HUES6 (cell line): ENCODE measurements around the gene NUDCD3.

Experiments
- H3K27ac ChIP-seq: 2 replicates; pipeline ENCODE4 v1.7.0; 2013; ENCODE audit warnings: low read depth, mild to moderate bottlenecking, low read length, inconsistent platforms
- H3K27me3 ChIP-seq: 2 replicates; pipeline ENCODE4 v1.6.1; 2013; ENCODE audit warnings: low read length; ENCODE audit not compliant: control insufficient read depth, insufficient read depth
- H3K36me3 ChIP-seq: 2 replicates; pipeline ENCODE4 v1.6.1; 2013; ENCODE audit warnings: low read length; ENCODE audit not compliant: control insufficient read depth, insufficient read depth
- H3K4me1 ChIP-seq: 2 replicates; pipeline ENCODE4 v1.6.1; 2013; ENCODE audit warnings: low read length; ENCODE audit not compliant: control insufficient read depth, insufficient read depth
- H3K4me3 ChIP-seq: 2 replicates; pipeline ENCODE4 v1.5.1; 2013; ENCODE audit warnings: low read depth, low read length
- H3K9ac ChIP-seq: one replicate; pipeline ENCODE4 v1.6.1; 2013; ENCODE audit warnings: mild to moderate bottlenecking, low read length
- H3K9me3 ChIP-seq: 2 replicates; pipeline ENCODE4 v1.6.1; 2013; ENCODE audit warnings: low read depth, low read length; ENCODE audit not compliant: control insufficient read depth, insufficient read depth

NUDCD3 gene

DNA sequence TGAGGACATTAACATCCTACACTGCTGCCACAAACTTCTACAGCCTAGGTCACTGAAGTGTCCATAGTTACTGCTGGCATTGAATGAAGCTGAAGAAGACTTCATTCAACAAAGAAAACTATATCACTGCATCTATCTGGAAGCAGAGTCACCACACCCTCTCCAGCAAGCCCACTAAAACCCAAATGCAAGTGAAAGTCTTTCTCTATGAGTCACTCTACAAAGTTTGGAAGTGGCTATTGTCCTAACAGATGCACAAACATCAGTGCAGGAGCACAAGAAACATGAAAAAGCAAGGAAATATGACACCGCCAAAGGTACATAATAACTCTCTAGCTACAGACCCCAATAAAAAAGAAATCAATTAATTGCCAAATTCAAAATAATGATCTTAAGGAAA lies 121.6 kb downstream of the NUDCD3 start:
- H3K9me3 ChIP-seq = no peaks in the 10 kb centered on the region
- no peaks in the 10 kb centered on the region for H3K27me3 ChIP-seq
- no peak overlapping the region for H3K4me3 ChIP-seq
- no peaks in the 10 kb centered on the region for H3K4me1 ChIP-seq
- H3K27ac ChIP-seq = no peak overlapping the region
- no peak overlapping the region for H3K9ac ChIP-seq
- no peaks in the 10 kb centered on the region for H3K36me3 ChIP-seq

DNA sequence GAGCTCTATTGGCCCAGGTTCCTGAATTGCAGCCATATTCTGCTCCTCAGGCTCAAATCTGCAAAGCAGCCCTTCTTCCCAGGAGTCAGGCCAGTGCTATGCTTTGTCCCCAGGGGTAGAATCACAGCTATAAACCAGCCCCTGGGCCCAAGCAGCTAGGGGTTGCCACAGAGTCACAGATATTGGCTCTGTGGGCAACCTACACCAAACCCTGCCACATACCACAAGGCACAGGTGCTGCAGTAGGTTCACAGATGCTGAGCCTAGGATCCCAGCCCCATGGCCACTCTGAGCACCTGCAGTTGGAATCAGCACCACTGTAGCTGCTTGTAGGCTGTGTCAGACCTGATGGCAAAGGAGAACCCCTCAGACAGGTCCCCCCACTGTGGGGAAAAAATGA lies 122.0 kb downstream of the NUDCD3 start:
- Histone ChIP-seq H3K9ac (no peak overlapping the region), H3K9me3 (no peaks in the 10 kb centered on the region), H3K4me3 (no peak overlapping the region), H3K4me1 (no peaks in the 10 kb centered on the region), H3K27ac (no peak overlapping the region), H3K36me3 (no peaks in the 10 kb centered on the region), H3K27me3 (no peaks in the 10 kb centered on the region)

DNA sequence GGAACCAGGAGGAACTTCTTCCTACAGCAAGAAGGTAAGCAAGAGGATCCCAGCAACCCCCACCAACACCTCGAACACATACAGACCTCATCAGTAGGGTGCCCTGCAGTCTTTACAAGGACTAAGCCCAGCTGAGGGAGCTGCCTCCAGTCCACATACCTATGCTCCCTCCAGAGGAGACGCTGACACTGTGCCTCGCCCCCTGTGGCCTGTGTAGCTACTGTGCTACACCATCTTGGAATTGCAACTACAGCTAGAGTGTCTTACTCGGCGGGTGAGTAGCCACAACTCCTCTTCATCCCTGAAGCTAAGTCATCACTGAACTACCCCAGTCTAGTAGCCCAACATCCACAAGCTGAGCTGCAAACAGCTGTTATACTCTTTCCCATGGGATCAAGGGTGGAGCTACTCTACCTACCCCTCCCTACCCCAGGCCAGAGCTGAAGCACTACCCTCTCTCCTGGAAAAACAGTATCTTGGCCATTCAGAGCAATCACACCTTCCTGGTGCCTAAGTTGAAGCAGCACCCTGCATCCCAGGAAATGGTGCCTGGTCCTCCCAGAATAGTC lies 122.9 kb downstream of the NUDCD3 start:
- Histone ChIP-seq H3K27ac (no peak overlapping the region), H3K9me3 (no peaks in the 10 kb centered on the region)

DNA sequence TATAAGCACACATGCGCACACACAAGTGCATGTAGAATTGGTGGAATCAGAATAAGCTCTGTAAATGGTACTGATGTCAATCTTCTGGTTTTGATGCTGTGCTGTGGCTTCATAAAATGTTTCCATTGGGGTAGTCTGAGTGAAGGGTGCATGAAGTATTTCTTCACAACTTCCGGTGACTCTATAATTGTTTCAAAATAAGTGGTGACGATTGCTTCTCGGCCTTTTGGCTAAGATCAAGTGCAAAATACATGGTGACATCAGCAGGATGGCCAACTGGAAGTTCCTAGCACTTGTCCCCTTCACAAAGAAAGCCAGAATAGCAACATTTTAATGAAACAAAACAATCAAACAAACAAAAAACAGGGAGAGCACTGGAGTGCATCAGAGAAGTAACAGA lies 123.5 kb downstream of the NUDCD3 start:
- Histone ChIP-seq H3K9ac (no peak overlapping the region), H3K4me1 (no peaks in the 10 kb centered on the region), H3K9me3 (no peaks in the 10 kb centered on the region), H3K4me3 (no peak overlapping the region), H3K36me3 (no peaks in the 10 kb centered on the region), H3K27ac (no peak overlapping the region), H3K27me3 (no peaks in the 10 kb centered on the region)

More for the DNA sequence above, 122.9 kb downstream of the NUDCD3 start:
- Histone ChIP-seq H3K27me3 (no peaks in the 10 kb centered on the region), H3K4me1 (no peaks in the 10 kb centered on the region), H3K4me3 (no peak overlapping the region), H3K36me3 (no peaks in the 10 kb centered on the region), H3K9ac (no peak overlapping the region)

DNA sequence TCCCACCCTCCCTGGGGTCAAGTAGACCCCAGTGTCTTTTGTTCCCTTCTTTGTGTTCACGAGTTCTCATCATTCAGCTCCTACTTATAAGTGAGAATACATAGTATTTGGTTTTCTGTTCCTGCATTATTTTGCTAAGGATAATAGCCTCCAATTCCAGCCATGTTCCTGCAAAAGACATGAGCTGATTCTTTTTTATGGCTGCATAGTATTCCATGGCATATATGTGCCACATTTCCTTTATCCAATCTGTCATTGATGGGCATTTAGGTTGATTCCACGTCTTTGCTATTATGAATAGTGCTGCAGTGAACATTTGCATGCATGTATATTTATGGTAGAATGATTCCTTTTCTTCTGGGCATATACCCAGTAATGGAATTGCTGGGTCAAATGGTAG lies 136.8 kb downstream of the NUDCD3 start:
- Histone ChIP-seq H3K9me3 (no peaks in the 10 kb centered on the region), H3K9ac (no peak overlapping the region), H3K27ac (no peak overlapping the region), H3K36me3 (no peaks in the 10 kb centered on the region), H3K27me3 (no peaks in the 10 kb centered on the region; the same call in 1 of the 2 replicates), H3K4me1 (no peaks in the 10 kb centered on the region), H3K4me3 (no peak overlapping the region)

DNA sequence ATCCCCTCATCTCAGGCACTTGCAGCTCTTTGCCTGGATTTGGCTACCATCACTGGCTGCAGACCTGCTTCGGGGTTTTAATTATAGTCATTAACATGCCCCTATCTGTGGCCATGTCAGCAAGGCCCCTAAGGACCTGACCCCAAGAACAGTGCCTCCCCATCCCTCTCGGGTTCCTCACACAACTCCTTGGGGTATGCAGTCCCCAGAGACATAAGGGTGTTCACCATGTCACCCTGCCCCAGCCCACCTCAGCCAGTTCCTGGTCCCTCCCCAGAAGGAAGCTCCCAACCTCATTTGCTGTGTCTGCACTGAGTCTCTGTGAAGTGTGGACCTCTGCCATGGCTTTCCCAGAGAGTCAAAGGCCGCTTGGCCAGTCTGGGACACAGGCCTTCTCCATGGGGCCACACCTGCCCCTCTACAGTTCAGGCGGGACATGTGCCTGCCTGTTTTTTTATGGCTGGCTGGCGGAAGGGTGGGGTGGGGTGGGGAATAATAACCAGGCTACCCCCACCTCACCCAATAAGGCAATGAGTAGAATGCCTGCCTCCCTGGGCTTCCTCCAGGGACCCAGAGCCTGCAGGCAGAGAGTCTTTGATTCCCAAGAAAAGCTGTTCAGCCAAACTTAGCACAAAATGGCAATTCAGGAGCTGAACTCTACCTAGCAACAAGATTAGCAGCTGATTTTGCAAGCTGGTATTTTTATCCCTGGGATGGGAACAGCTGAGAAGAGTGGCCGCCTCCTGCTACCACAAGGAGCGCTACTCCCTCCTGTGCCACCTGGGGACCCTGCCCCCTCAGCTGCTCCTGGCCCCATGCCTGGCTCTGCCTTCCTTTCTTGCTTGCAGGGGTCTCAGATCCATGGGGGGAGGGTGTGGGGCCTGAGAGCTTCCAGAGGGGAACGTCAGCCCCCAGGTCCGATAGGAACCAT lies 141.3 kb downstream of the NUDCD3 start:
- H3K9ac ChIP-seq = no peak overlapping the region
- H3K9me3 ChIP-seq = no peaks in the 10 kb centered on the region
- H3K27me3 ChIP-seq = peaks cover 7% of the 10 kb centered on the region
- H3K27ac ChIP-seq = no peak overlapping the region
- no peaks in the 10 kb centered on the region for H3K4me1 ChIP-seq
- no peaks in the 10 kb centered on the region for H3K36me3 ChIP-seq
- H3K4me3 ChIP-seq = no peak overlapping the region

DNA sequence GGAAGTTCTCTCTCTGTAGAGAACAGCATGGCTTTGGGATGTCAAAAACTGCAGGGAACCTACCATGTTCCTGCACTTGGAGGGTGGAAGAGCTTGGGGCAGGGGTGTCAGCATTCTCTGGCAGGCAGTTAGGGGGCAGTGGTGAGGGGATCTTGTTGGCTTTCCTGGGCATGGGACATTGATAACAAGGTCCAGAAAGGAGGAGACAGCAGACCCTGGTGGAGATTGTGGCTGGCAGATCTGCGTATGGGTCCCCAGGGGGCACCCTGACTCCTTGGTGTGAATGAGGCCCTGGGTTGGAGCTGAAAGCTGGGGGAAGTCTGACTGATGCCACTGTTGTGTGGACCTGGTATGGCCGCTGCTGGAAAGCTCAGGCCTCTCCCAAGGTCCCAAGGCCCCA lies 142.2 kb downstream of the NUDCD3 start:
- H3K27ac ChIP-seq = no peak overlapping the region
- no peak overlapping the region for H3K9ac ChIP-seq
- H3K9me3 ChIP-seq = peaks cover 1% of the 10 kb centered on the region
- no peak overlapping the region for H3K4me3 ChIP-seq
- H3K36me3 ChIP-seq = no peaks in the 10 kb centered on the region
- H3K27me3 ChIP-seq = peaks cover 7% of the 10 kb centered on the region
- no peaks in the 10 kb centered on the region for H3K4me1 ChIP-seq

DNA sequence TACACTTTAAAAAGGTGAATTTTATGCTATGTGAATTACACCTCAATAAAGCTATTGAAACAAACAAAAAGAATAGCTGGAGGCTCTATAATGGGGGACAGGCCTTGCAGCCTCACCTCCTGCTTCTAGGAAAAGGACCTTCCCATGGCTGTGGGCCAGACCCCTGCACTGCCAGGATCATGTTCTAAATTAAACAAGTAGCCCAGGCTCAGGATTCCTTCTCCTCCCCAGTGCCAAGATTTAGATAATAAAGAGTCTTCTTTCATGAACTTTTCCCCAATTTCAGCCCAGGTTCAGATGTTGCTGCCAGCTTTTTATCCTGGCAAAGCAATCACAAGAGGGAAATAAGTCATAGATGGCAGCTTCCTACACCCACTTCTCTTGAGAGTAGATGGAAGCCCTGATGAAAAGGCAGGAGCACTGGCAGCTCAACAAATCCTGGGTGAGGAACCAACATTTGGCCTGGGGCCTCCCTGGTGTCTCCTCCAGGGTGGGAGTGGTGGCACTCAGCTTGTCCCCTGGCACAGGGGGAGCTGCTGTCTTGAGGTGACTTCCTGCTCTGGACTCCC lies 142.8 kb downstream of the NUDCD3 start:
- Histone ChIP-seq H3K4me3 (no peak overlapping the region), H3K27ac (no peak overlapping the region), H3K27me3 (peaks cover 7% of the 10 kb centered on the region), H3K36me3 (no peaks in the 10 kb centered on the region), H3K9me3 (peaks cover 7% of the 10 kb centered on the region), H3K4me1 (no peaks in the 10 kb centered on the region), H3K9ac (no peak overlapping the region)

DNA sequence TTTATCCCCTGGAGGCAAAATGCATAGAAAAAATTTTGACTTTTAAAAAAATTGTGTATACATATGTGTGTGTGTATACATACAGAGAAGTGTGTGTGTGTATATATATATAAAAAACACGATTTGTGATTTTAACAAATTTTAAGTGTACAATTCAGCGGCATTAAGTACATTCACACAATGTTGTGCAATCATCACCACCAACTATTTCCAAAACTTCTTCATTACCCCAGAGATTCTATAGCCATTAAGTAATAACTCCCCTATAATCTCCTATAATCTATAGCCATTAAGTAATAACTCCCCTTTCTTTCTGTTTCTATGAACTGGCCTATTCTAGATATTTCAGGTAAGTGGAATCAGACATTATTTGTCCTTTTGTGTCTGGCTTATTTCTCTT lies 144.4 kb downstream of the NUDCD3 start:
- Histone ChIP-seq H3K27ac (no peak overlapping the region), H3K27me3 (peaks cover 7% of the 10 kb centered on the region), H3K9me3 (peaks cover 7% of the 10 kb centered on the region), H3K36me3 (no peaks in the 10 kb centered on the region), H3K9ac (no peak overlapping the region), H3K4me1 (no peaks in the 10 kb centered on the region), H3K4me3 (no peak overlapping the region)

DNA sequence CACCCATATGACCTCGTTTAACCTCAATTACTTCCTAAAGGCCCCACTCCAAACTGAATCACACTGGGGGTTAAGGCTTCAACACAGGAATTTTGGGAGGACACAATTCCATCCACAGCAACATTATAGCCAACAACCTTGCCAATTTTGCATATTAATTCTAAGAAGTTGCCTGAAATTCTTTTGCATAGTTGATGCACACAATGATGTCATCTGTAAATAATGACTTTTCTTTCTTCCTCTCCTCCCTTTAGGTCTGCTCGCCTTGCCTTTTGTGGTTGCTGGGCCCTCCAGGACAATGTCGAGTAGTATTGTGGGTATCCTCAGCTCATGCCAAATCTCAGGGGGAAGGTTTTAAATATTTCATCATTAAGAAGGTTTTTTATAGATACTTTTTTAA lies 149.1 kb downstream of the NUDCD3 start:
- H3K4me1 ChIP-seq = no peaks in the 10 kb centered on the region
- H3K27ac ChIP-seq = no peak overlapping the region
- H3K4me3 ChIP-seq = no peak overlapping the region
- no peaks in the 10 kb centered on the region for H3K36me3 ChIP-seq
- H3K9ac ChIP-seq = no peak overlapping the region
- peaks cover 11% of the 10 kb centered on the region for H3K27me3 ChIP-seq
- H3K9me3 ChIP-seq = peaks cover 7% of the 10 kb centered on the region

DNA sequence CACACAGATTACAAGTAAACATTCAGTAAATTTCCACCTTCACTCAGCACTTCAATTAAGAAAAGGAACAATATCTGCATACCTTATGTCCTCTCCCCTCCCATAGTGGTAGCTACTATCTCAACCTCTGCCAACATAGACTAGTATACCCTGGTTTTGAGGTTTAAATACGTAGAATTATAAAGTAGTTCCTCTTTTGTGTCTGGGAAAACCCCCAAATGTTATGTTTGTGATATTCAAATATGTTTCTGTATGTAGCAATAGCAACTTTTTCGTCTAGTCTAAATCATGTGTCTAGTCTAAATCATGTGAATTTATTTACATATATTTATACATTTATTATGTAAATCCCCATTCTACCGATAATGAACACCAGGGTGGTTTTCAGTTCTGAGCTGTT lies 151.9 kb downstream of the NUDCD3 start:
- peaks cover 7% of the 10 kb centered on the region; the same call in 1 of the 2 replicates for H3K27me3 ChIP-seq
- H3K9me3 ChIP-seq = peaks cover 7% of the 10 kb centered on the region
- H3K27ac ChIP-seq = no peak overlapping the region
- no peak overlapping the region for H3K4me3 ChIP-seq
- H3K9ac ChIP-seq = no peak overlapping the region
- no peaks in the 10 kb centered on the region for H3K36me3 ChIP-seq
- 0 out of 2 replicates have a peak, but pooled peaks cover 4% of the 10 kb centered on the region for H3K4me1 ChIP-seq
